Gastroesophageal sphincter (tissue), 4 donors: ENCODE results near the gene AKAP5. TPM values are rescaled to one million over a fixed set of nuclear protein-coding genes. Genes with fewer than 3 reads are reported as not detected.
"Not testable (repeated sequence)": the region's sequence is repeated elsewhere in the genome, so short reads cannot be mapped to it uniquely, and the experiment has no call there.

ENCODE experiments used
- ATAC-seq: fragments of 150-250 bp; one replicate; pipeline ENCODE4 v1.9.1; 2016; ENCODE audit warnings: mild to moderate bottlenecking, moderate library complexity
- H3K27ac ChIP-seq, 4 donors: fragments of 200-600 bp; sonication (generic) in 3 of 4; 1 replicate in 3 of 4; 2 replicates in 1 of 4; pipeline ENCODE4 v1.5.1; 2016 to 2019
- H3K27me3 ChIP-seq: fragments of 200-600 bp; sonication (generic); one replicate; pipeline ENCODE4 v1.5.1; 2019
- H3K36me3 ChIP-seq, 2 donors: fragments of 200-600 bp; sonication (generic); one replicate each; pipeline ENCODE4 v1.5.1; 2019; ENCODE audit warnings: control low read depth in 1 of 2
- H3K4me1 ChIP-seq, 3 donors: fragments of 200-600 bp; sonication (generic); 1 replicate in 2 of 3; 2 replicates in 1 of 3; pipeline ENCODE4 v1.5.1; 2016 to 2019; ENCODE audit warnings: control low read depth in 2 of 3
- H3K4me3 ChIP-seq, 2 donors: fragments of 200-600 bp; sonication (generic); one replicate each; pipeline ENCODE4 v1.5.1; 2019; ENCODE audit warnings: mild to moderate bottlenecking in 1 of 2, moderate library complexity in 1 of 2
- H3K9me3 ChIP-seq, 3 donors: fragments of 200-600 bp; sonication (generic); one replicate each; pipeline ENCODE4 v1.5.1; 2017 to 2019; ENCODE audit warnings: control low read depth in 2 of 3
- CTCF ChIP-seq, 4 experiments: fragments of 200-600 bp in 2 of 4; fragments of 450-650 bp in 2 of 4; sonication (generic) in 1 of 4; IDR thresholded peaks; one replicate each; pipeline ENCODE4 v1.5.1; 2017 to 2019; ENCODE audit warnings: antibody characterized with exemption in 4 of 4, mild to moderate bottlenecking in 2 of 4, moderate library complexity in 2 of 4
- EP300 ChIP-seq: sonication (generic); formaldehyde crosslinking; IDR thresholded peaks from one replicate; pipeline ENCODE4 v1.6.1; 2017; ENCODE audit warnings: antibody characterized with exemption, mild to moderate bottlenecking
- POLR2A ChIP-seq, 2 donors: fragments of 450-650 bp; IDR thresholded peaks; one replicate each; pipeline ENCODE4 v1.6.1; 2017; ENCODE audit warnings: antibody characterized with exemption in 2 of 2, mild to moderate bottlenecking in 2 of 2, moderate library complexity in 1 of 2
- POLR2AphosphoS5 ChIP-seq: sonication (generic); formaldehyde crosslinking; IDR thresholded peaks from one replicate; pipeline ENCODE4 v1.6.1; 2017; ENCODE audit warnings: antibody characterized with exemption
- WGBS, 2 donors: methylation state at CpG; one replicate each; pipeline ENCODE4 v1.1.5; 2018; ENCODE audit warnings: low coverage in 1 of 2; 5-methylcytosine and 5-hydroxymethylcytosine counted together
- total RNA-seq, 4 donors: library from RNA; depleted of rRNA; stranded (reverse); fragments of >200 nt; gene quantifications; one replicate each; pipeline ENCODE4 v1.1.0, GENCODE V29; 2016

AKAP5 gene
- total RNA-seq, 4 donors from 2014 or later = 1.9 to 2.6 (median 2.2) TPM

GRCh38 chr14:64513271-64513670, 48.0 kb downstream of the AKAP5 start:
- H3K4me1 ChIP-seq = peaks cover 12 to 78% (median 13%) of the 10 kb centered on the region in 3 donors
- WGBS, 2 donors = 87 to 100% methylated on average over 2 of the region's 2 CpGs

GRCh38 chr14:64515053-64515452, 49.8 kb downstream of the AKAP5 start:
- no peak for ATAC-seq
- Histone ChIP-seq H3K4me3 (no peak overlapping the region), H3K9me3 (no peaks in the 10 kb centered on the region), H3K27me3 (no peaks in the 10 kb centered on the region), H3K36me3 (no peaks in the 10 kb centered on the region), H3K4me1 (peaks cover 12 to 65% (median 13%) of the 10 kb centered on the region in 3 donors), H3K27ac (no peak overlapping the region)
- 18 to 38% methylated on average over 1 of the region's 1 CpG for WGBS, 2 donors
- TF ChIP-seq EP300 = no peak

More at GRCh38 chr14:64513271-64513670, 48.0 kb downstream of the AKAP5 start:
- TF ChIP-seq POLR2AphosphoS5 (no peak), EP300 (no peak), CTCF (IDR thresholded peaks at IDR 0.05) (no peak), POLR2A (IDR thresholded peaks at IDR 0.05) (no peak)
- H3K9me3 ChIP-seq = no peaks in the 10 kb centered on the region
- H3K27ac ChIP-seq = no peak overlapping the region
- no peak for ATAC-seq
- no peaks in the 10 kb centered on the region for H3K27me3 ChIP-seq
- no peak overlapping the region for H3K4me3 ChIP-seq
- H3K36me3 ChIP-seq = no peaks in the 10 kb centered on the region

DNA sequence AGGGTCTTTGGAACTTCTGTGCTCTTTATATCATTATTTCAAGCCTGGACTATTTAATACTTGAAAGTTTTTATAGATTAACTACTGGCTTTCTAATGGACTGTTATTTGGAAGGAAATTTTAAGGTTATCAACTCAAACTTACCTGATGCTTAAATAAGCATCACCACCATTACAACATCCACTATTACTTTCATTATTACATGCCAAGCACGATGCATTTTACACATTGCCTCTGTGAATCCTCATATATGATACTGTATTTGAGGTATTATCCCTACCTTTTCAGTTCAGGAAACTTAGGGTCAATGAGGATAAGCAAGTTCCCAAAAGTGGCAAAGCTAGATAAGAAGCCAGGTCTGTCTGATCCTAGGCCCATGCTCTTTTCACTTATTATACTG, 51.7 kb downstream of the AKAP5 start:
- 86 to 100% methylated on average over 1 of the region's 1 CpG for WGBS, 2 donors
- no peak overlapping the region for H3K4me3 ChIP-seq
- no peaks in the 10 kb centered on the region for H3K27me3 ChIP-seq
- H3K27ac ChIP-seq = no peak overlapping the region
- H3K36me3 ChIP-seq = peaks cover 0 to 8% of the 10 kb centered on the region in 2 donors
- H3K9me3 ChIP-seq = no peaks in the 10 kb centered on the region
- TF ChIP-seq EP300 (no peak), CTCF (IDR thresholded peaks at IDR 0.05) (no peak), POLR2A (IDR thresholded peaks at IDR 0.05) (no peak), POLR2AphosphoS5 (no peak)
- no peak for ATAC-seq
- H3K4me1 ChIP-seq = peaks cover 4 to 54% (median 6%) of the 10 kb centered on the region in 3 donors

- 80% methylated on average over 1 of the region's 6 CpGs; no CpG with 5 or more reads in 1 of the 2 donors for WGBS, 2 donors
- not testable (repeated sequence) for H3K27me3 ChIP-seq, H3K27ac ChIP-seq, H3K4me3 ChIP-seq, ATAC-seq, H3K9me3 ChIP-seq
- peaks cover 3 to 48% (median 6%) of the 10 kb centered on the region in 3 donors for H3K4me1 ChIP-seq
- H3K36me3 ChIP-seq = peaks cover 0 to 15% of the 10 kb centered on the region in 2 donors
Measured at GRCh38 chr14:64517667-64518066, 52.4 kb downstream of the AKAP5 start.

- 81 to 89% methylated on average over 4 of the region's 4 CpGs for WGBS, 2 donors
- H3K36me3 ChIP-seq = peaks cover 0 to 21% of the 10 kb centered on the region in 2 donors
- H3K27me3 ChIP-seq = no peaks in the 10 kb centered on the region
- no peak for TF ChIP-seq CTCF (IDR thresholded peaks at IDR 0.05)
- H3K4me1 ChIP-seq = peaks cover 0 to 42% (median 6%) of the 10 kb centered on the region in 3 donors
- no peak for ATAC-seq
- H3K4me3 ChIP-seq = no peak overlapping the region
- no peak overlapping the region for H3K27ac ChIP-seq
- no peaks in the 10 kb centered on the region for H3K9me3 ChIP-seq
Measured at GRCh38 chr14:64518229-64518628, 52.9 kb downstream of the AKAP5 start.

GRCh38 chr14:64520699-64521098, 55.4 kb downstream of the AKAP5 start:
- Histone ChIP-seq H3K27ac (no peak overlapping the region), H3K9me3 (no peaks in the 10 kb centered on the region), H3K36me3 (peaks cover 0 to 23% of the 10 kb centered on the region in 2 donors), H3K4me3 (no peak overlapping the region), H3K4me1 (peaks cover 0 to 19% (median 3%) of the 10 kb centered on the region in 3 donors), H3K27me3 (no peaks in the 10 kb centered on the region)
- no peak for ATAC-seq
- TF ChIP-seq POLR2AphosphoS5 (no peak), EP300 (no peak), CTCF (IDR thresholded peaks at IDR 0.05) (no peak), POLR2A (IDR thresholded peaks at IDR 0.05) (no peak)
- WGBS, 2 donors = 93 to 100% methylated on average over 1 to 4 of the region's 4 CpGs
